Limb (tissue), 2 donors: ENCODE data around the gene EPN3.

Experiments used
- DNase-seq, 2 donors: peaks; one replicate each; pipeline ENCODE4 v3.0.0-alpha.2; 2016; ENCODE audit errors: extremely low spot score in 2 of 2

EPN3 gene

DNA sequence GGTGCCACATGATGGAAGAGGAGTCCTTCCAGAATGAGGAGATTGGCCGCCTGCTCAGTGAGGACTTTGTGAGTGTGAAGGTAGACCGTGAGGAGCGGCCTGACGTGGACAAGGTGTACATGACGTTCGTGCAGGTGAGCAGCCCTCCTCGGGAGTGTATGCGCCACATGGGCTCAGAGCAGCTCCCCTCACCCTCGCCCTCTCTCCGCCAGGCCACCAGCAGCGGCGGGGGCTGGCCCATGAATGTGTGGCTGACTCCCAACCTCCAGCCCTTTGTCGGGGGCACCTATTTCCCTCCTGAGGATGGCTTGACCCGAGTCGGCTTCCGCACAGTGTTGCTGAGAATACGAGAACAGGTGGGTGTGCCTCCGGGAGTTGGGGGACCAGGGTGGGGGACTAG, 16.3 kb downstream of the EPN3 start:
- DNase-seq = no peak

GRCh38 chr17:50549256-50549941, 16.9 kb downstream of the EPN3 start:
- DNase-seq = no peak

DNA sequence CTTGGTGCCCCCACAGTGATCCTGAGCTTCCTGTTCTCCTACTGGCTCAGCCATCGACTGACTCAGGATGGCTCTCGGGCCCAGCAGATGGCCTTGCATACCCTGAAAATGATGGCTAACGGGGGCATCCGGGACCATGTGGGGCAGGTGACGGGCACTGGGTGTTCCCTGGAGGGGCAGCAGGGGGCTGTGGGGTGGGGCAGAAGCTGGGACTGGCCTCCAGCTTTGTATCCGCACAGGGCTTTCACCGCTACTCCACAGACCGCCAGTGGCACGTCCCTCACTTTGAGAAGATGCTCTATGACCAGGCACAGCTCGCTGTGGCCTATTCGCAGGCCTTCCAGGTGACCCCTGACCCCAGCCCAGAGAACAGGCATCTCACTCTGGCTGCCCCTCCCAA, 17.4 kb downstream of the EPN3 start:
- no peak for DNase-seq

DNA sequence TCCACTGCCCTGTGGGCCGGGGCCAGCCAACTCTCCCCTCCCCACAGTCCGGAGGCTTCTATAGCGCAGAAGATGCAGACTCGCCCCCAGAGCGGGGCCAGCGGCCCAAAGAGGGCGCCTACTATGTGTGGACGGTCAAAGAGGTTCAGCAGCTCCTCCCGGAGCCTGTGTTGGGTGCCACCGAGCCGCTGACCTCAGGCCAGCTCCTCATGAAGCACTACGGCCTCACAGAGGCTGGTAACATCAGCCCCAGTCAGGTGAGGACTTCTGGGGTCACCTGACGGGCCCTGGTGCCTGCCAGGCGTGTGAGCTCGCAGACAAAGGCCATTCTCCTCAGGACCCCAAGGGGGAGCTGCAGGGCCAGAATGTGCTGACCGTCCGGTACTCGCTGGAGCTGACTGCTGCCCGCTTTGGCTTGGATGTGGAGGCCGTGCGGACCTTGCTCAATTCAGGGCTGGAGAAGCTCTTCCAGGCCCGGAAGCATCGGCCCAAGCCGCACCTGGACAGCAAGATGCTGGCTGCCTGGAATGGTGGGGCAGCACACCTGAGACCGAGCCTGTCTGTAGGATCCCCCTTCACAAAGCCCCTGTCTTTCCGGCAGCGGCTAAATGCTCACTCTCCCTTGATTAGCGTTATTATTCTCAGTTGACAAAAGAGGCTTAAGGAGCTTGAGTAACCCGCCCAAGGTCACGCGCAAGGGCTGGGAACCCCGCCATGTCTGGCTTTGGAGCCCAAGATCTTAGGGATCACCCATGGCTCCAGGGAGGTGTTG, 18.3 kb downstream of the EPN3 start:
- DNase-seq = peak in 1 of 2 donors; percentile 86

GRCh38 chr17:50551433-50551815, 18.9 kb downstream of the EPN3 start:
- no peak for DNase-seq

DNA sequence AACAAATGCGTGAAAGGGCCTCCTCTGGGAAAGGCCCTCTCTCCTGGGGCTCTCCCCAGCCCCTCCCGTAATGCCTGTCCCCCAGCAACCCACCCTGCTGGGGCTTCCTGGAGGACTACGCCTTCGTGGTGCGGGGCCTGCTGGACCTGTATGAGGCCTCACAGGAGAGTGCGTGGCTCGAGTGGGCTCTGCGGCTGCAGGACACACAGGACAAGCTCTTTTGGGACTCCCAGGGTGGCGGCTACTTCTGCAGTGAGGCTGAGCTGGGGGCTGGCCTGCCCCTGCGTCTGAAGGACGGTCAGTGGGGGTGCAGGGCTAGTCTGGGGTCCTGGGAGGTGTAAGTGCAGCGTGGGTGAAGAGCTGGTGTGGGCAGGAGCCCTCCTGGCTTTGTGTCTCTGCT, 19.3 kb downstream of the EPN3 start:
- no peak for DNase-seq

DNA sequence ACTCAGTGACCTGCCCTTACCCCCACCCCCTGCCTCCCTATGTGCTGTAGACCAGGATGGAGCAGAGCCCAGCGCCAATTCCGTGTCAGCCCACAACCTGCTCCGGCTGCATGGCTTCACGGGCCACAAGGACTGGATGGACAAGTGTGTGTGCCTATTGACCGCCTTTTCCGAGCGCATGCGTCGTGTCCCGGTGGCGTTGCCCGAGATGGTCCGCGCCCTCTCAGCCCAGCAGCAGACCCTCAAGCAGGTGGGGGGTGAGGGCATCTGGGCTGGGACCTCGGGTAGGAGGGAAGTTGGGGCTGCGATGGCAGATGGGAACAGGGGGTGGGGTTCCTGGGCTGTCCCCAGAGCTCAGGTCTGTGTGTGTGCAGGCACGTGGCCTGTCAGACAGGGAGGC, 21.7 kb downstream of the EPN3 start:
- no peak for DNase-seq

- peak in 1 of 2 donors; percentile 53 for DNase-seq
Measured at GRCh38 chr17:50556803-50557202, 24.3 kb downstream of the EPN3 start.

DNA sequence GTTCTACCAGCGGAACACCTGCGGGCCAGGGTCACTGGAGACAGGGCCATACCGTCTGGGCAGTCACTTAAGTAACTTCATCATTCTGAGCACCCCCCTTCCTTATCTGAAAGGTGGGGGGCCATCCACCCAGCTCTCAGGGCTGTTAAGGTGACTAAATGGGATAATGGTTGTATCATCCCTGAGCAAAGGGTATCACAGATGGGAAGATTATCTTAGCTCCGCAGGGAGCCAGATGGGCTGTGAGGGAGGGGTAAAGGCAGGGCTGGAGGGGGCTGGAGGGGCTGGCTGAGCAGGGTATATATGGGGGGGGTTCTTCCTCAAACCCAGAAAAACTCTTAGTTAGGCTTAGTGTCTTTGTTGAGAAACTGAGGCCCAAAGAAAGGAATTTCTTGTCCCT, 25.1 kb downstream of the EPN3 start:
- no peak for DNase-seq

GRCh38 chr17:50558091-50558490, 25.6 kb downstream of the EPN3 start:
- DNase-seq = no peak

- no peak for DNase-seq
Measured at GRCh38 chr17:50558581-50558940, 26.0 kb downstream of the EPN3 start.

GRCh38 chr17:50558941-50559614, 26.5 kb downstream of the EPN3 start:
- DNase-seq = peak in 1 of 2 donors; percentile 73

DNA sequence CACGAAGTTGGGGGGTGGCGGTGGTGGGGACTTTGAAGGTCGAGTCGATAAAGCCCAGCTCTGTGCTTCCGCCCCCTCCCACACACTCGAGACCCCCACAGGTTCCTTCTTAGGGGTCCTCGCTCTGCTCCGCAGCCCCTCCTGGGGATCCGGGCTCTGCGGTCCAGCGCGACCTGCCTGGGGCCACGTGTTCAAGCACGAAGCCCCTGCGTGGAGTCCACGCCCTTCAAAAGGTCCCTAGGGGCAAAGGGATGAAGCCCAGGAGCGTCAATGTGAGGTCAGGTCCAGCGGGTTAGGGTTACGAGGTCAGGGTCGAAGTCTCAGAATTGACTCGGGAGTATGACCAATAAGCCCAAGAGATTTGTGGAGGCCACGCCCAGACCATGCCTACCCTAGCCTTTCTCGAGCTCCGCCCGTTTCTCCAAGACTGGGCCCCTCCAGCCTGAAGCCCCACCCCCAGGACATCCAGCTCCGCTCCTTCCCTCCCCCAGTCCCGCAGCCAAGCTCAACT, 27.2 kb downstream of the EPN3 start:
- DNase-seq = peak; percentile 78 to 84

- DNase-seq = peak; percentile 96 to 99
Measured at GRCh38 chr17:50560185-50560824, 27.8 kb downstream of the EPN3 start, which contains the start of gene CACNA1G. Gene CACNA1G (plus strand): TSS chr17:50560715. CDS start chr17:50561460, 745 bp downstream.

DNA sequence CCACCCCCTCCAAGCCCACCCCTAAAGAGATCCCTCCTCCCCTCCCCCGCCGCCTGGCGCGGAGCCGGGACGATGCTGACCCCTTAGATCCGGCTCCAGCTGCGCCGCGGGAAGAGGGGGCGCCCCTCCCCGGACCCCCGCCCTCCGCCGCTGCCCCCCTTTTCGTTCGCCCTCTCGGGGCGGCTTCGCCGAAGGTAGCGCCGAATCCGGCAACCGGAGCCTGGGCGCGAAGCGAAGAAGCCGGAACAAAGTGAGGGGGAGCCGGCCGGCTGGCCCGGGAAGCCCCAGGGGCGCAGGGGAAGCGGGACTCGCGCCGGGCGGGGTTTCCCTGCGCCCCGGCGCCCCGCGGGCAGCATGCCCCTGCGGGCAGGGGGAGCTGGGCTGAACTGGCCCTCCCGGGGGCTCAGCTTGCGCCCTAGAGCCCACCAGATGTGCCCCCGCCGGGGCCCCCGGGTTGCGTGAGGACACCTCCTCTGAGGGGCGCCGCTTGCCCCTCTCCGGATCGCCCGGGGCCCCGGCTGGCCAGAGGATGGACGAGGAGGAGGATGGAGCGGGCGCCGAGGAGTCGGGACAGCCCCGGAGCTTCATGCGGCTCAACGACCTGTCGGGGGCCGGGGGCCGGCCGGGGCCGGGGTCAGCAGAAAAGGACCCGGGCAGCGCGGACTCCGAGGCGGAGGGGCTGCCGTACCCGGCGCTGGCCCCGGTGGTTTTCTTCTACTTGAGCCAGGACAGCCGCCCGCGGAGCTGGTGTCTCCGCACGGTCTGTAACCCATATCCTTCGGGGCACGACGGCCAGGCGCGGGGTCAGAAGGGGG, 28.6 kb downstream of the EPN3 start:
- DNase-seq = peak in 1 of 2 donors; percentile 65

- peak in 1 of 2 donors; percentile 72 for DNase-seq
Measured at GRCh38 chr17:50561746-50562141, 29.2 kb downstream of the EPN3 start.

DNA sequence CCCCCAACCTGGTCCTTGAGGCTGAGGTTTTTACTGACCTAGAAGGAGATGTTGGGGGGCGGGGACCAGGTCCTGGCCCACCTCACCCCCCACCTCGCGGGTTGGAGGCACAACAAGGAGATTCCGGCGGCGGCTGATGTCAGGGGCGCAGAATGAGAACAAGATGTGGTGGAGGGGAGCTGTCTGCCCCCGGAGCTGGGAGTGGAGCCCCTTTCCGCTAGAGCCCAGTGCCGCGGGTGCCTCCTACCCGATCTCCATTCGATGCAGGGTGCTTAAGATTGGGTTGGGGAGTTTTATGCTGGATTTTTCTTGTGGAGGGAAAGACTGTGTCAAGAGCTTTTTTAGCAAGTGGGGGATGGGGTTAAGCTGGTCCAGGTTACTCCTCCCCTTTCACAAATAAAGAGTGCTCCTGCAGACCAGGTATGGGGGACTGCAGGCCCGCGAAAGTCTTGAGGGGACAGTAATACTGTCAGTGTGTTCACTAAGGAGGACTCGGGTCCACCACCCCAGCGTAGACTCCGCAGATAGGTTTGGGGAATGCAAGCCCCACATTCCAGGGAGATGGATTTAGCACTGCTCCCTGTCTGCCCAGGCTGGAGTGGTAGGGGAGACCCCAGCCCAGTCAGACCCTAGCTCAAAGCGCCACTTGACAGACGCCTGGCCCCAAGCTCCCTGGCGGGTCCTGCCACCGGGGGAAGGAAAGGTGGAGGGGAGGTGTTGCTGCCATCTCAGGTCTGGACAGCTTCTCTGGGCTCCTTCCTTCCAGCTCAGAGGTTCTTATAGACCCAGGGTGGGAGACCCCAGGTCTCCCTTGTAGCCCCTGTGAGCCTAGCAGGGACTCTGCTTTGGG, 29.9 kb downstream of the EPN3 start:
- peak in 1 of 2 donors; percentile 81 for DNase-seq

DNA sequence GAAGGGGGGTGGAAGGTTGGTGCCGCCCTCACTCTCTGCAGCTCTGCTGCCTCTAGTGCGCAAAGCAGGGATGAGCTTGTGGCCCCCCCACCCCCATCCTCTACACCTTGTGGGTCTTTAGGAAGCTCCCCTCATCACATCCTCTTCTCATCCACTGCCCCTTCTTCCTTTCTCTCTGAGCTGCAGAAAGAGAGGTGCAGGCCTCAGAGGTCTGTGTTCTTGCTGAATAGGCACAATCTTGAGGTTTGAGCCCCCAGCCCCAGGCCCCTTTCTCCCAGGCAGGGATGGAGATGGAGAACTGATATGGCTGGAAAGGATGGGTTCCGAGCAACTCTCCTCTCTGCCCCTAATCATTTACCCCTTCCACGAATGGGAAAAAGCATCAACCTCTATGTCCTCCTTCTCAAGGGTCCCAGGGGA, 30.6 kb downstream of the EPN3 start:
- no peak for DNase-seq

DNA sequence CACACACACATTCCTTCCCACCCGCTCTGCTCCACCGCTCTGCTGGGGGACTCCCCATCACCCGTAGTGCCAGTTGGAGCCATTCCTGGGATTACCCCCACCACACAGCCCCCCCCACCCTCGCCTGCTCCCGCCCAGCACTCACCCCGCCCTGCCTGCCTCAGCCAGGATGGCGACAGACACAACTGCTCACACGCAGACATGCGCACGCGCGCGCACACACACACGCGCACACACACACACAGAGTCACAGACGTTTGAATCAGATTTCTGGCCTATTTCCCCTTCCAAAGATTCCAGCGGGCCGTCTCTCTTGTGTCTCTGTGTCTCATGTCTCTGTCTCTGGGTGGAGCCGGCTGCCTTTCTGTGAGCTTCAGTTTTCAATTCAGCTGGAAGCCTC, 32.4 kb downstream of the EPN3 start:
- DNase-seq = peak; percentile 88 to 89
